MG63 (cell line): ENCODE results near the gene FASTK. TPM values are rescaled to one million over a fixed set of nuclear protein-coding genes. Genes with fewer than 3 reads are reported as not detected.

Source experiments
- DNase-seq: peaks from one replicate; pipeline ENCODE4 v3.0.0-alpha.2; 2020
- H3K27me3 ChIP-seq: fragments of 250-450 bp; sonication (Bioruptor Pico); 2 replicates; pipeline ENCODE4 v1.5.1; 2020; ENCODE audit warnings: mild to moderate bottlenecking, moderate library complexity
- H3K36me3 ChIP-seq: fragments of 250-450 bp; sonication (Bioruptor Pico); 2 replicates; pipeline ENCODE4 v1.5.1; 2020; ENCODE audit warnings: mild to moderate bottlenecking, moderate library complexity
- H3K4me3 ChIP-seq: fragments of 250-450 bp; sonication (Bioruptor Pico); 2 replicates; pipeline ENCODE4 v1.5.1; 2020; ENCODE audit warnings: mild to moderate bottlenecking, moderate library complexity
- H3K9me3 ChIP-seq: fragments of 250-450 bp; sonication (Bioruptor Pico); 2 replicates; pipeline ENCODE4 v1.5.1; 2020; ENCODE audit warnings: mild to moderate bottlenecking, moderate library complexity
- total RNA-seq: library from RNA; depleted of rRNA; stranded (reverse); fragments of >200 nt; shearing (Covaris generic); gene quantifications from 2 replicates; pipeline ENCODE4 v1.2.3, GENCODE V29; 2014; ENCODE audit warnings: low replicate concordance; rRNA removed

The FASTK gene, protein sequence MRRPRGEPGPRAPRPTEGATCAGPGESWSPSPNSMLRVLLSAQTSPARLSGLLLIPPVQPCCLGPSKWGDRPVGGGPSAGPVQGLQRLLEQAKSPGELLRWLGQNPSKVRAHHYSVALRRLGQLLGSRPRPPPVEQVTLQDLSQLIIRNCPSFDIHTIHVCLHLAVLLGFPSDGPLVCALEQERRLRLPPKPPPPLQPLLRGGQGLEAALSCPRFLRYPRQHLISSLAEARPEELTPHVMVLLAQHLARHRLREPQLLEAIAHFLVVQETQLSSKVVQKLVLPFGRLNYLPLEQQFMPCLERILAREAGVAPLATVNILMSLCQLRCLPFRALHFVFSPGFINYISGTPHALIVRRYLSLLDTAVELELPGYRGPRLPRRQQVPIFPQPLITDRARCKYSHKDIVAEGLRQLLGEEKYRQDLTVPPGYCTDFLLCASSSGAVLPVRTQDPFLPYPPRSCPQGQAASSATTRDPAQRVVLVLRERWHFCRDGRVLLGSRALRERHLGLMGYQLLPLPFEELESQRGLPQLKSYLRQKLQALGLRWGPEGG
- 47.5 and 71.5 TPM in 2 replicates for total RNA-seq

DNA sequence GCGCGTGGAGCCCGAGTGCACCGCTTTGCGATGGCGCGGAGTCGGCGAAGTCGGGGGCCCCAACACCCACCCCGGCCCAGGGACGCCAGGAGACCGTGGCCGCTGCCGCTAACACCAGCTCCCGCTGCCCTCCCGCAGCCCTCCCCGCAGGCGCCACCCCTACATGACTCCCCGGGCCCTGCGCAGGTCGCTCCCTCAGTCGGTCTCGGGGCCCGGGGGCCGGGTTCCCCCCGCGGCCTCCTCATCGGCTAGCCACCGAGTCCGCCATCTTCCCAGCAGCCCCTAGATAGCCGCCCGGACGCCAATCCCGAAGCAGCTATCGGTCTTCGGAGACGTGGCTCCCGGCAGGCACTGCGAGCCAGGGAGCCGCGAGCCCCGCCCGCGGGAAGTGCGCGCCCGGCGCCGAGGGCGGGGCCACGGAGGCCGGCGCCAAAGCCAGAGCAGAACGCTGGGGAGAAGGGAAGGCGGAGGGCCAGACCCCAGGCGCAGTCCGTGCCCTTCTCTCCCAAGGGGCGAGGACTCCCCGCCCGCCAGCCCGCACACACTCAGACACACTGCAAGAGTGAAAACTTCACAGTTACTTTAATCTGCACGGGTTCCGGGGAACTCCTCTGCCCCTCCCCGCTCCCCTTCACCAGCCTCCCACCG, at the start of gene FASTK:
Gene FASTK (minus strand): TSS at position 288 of the 648 bp plus-strand sequence. CDS start 43 bp downstream, at position 245.
- DNase-seq, result peak; percentile 87
- Histone ChIP-seq H3K9me3 (no peaks in the 10 kb centered on the region), H3K4me3 (peak within 1 kb of the TSS; percentile 89), H3K27me3 (no peaks in the 10 kb centered on the region), H3K36me3 (peaks cover 11% of the 10 kb centered on the region)

DNA sequence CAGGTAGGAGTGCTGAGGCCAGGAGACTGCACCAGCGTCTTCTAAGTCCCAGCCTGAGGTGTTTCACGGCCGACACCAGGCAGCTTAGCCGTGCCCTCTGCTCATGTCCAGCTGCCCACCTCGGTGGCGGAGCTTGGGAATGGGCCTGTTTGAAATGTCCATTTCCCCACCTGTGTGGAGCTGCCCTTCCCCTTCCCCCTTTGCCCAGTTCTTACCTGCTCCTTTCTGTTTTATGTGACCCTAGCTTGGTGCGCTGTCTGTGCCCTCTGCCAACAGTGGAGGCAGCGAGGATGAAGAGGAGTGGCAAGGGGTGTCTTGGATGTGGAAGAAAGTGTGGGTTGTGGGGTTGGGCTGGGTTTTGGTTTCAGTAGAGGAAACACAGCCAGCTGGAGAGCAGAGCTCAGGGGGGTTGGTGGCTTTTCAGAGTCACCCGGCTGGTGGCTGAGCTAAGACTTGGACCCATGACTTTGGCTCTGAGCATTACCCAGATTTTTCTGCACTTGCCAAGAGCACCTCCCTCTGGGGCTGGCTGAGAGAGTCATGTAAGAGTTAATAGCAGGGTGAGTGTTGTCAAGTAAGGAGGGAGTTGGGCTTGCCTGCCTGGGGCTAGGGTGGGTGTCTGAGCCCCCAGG, 49.5 kb upstream of the FASTK start:
- H3K9me3 ChIP-seq, result no peaks in the 10 kb centered on the region
- H3K36me3 ChIP-seq, result peaks cover under 1% of the 10 kb centered on the region
- no peak overlapping the region for H3K4me3 ChIP-seq
- DNase-seq, result no peak
- H3K27me3 ChIP-seq, result no peaks in the 10 kb centered on the region

DNA sequence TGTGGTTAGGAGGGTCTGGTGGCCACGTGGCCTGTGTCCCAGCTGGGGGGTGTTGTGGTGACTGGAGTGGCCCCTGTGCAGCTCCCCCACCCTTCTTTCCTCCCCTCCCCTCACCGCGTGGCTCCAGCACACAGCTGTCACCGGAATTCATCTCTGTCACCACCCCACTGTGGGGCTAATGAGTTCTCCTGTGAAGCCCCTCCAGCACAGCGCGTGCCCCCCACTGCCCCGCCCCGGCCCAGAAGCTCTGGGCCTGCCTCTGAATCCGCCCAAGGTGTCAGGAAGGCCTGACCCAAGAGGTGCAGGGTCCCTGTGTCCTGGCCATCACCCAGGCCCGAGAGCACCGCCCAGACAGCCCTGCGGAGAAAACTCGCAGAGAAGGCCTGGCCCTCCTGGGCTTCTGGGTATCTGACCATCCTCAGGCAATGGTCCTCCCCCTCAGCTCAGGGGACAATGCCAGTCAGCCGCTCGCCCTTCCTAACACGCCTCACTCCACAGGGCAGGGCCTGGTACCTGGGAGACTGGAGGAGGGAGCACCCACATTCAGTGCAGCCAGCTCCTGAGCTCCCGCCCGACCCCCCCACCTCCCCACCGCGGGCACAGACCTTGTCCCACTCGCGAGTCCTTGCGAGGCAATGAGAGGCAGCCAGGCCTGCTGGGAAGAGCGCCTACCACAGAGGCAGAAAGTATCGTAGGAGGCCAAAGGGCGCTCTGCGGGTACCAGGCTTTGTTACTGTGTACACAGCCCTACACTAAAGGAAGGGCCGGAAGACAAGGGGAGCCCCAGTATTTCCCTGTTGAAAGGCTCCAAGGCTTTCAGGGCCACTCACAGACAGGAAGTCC, 48.7 kb upstream of the FASTK start:
- H3K27me3 ChIP-seq, result no peaks in the 10 kb centered on the region
- no peaks in the 10 kb centered on the region for H3K9me3 ChIP-seq
- H3K36me3 ChIP-seq, result peaks cover 4% of the 10 kb centered on the region; the same call in 1 of the 2 replicates
- no peak for DNase-seq
- no peak overlapping the region for H3K4me3 ChIP-seq

DNA sequence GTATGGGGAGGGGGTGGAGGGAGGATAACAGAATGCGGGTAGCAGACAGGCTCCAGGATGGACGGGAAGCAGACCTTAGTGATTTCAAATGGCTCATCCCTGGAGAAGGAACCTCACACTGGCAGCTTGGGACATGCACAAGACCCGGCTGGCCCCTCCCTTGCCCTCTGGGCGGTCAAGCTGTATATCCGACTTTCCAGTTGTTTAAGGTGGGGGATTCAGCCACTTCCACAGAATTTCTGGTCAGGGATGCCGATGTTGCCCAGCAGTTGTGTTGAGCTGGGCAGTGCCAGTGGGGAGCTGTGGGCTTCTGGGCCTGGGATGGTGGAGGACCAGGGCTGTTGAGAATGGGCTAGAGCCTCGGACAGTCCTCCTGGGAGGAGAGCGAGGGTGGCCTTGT, 48.1 kb upstream of the FASTK start:
- Histone ChIP-seq H3K4me3 (no peak overlapping the region), H3K9me3 (no peaks in the 10 kb centered on the region), H3K36me3 (peaks cover 9% of the 10 kb centered on the region), H3K27me3 (no peaks in the 10 kb centered on the region)
- no peak for DNase-seq

DNA sequence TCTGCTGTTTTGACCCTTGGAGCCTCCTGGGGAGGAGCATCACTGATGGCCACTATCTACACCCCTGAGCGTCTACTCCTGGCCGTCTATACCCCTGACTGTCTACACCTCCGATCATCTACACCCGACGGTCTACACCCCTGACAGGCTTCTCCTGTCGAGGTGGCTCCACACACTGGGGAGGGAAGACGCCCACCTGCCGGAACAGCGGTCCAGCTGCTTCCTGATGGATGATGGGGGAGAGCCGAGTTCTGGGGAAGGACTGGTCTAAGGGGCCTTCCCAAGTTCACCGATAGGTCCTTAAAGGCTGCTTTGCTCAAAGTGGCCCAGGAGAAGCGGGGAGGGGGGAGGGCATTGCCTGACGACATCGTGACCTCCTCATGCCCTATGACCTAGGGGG, 47.5 kb upstream of the FASTK start:
- Histone ChIP-seq H3K9me3 (no peaks in the 10 kb centered on the region), H3K36me3 (peaks cover 10% of the 10 kb centered on the region), H3K27me3 (no peaks in the 10 kb centered on the region), H3K4me3 (no peak overlapping the region)
- DNase-seq, result no peak

DNA sequence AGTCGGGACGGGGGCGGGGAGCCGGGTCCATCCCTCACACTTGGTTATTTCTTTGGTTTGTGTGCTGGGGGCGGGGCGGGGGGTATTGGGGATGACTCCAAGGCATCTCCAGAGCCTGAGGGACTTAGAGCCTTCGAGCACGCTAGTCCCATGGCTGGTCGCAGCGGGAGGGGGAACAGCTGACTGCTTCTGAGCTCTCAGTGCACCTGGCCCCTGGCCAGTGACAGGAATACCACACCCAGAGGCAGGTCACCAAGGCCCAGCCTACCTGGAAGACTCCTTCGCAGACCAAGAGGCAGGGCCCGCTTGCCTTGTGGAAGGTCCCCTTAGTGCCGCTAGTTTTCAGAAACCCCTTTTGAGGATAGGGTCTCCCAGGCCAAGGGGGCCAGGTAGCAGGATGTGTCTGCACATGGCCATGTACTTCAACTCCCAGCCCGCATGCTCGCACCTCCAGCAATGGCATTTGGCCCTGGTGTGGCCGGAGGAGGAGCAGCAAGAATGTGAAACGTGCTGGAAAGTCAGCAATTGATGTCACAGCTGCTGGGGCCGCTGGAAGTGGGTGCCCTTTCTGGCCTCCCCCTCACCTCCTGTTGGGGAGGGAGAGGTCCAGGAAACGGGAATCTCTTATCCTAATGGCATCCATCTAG, 46.0 kb upstream of the FASTK start:
- DNase-seq, result no peak
- no peak overlapping the region for H3K4me3 ChIP-seq
- H3K36me3 ChIP-seq, result peaks cover 10% of the 10 kb centered on the region
- no peaks in the 10 kb centered on the region for H3K27me3 ChIP-seq
- H3K9me3 ChIP-seq, result no peaks in the 10 kb centered on the region

DNA sequence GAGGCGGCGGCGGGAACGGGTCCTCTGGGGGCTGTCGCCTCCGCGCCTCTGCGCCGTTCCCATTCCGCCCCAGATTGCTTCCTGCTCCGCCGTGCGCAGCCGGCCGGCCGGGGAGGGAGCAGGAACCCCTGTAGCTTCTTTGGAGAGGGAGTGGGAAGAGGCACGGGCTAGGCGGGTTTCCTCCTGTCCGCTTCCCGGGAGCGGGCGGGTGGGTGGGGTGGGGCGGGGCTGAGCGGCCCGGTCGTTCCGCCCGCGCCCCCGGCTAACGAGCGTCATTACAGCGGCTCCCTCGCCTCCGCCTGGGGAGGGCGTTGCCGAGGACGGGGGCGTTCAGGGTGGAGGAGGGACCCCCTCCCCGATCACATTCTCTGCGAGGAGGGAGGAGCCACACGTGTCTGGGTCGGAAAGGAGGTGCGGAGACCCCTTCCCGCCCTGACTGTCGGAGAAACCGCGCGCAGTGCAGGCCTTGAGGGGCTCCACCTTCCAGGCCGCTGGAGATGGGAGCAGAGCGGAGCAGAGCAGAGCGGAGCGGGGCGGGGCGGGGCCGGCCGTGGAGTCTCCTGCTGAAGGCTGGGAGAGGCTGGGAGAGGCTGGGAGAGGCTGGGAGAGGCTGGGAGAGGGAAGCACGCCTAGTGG, 45.4 kb upstream of the FASTK start:
- Histone ChIP-seq H3K27me3 (no peaks in the 10 kb centered on the region), H3K9me3 (no peaks in the 10 kb centered on the region), H3K36me3 (peaks cover 10% of the 10 kb centered on the region), H3K4me3 (no peak overlapping the region)
- no peak for DNase-seq

DNA sequence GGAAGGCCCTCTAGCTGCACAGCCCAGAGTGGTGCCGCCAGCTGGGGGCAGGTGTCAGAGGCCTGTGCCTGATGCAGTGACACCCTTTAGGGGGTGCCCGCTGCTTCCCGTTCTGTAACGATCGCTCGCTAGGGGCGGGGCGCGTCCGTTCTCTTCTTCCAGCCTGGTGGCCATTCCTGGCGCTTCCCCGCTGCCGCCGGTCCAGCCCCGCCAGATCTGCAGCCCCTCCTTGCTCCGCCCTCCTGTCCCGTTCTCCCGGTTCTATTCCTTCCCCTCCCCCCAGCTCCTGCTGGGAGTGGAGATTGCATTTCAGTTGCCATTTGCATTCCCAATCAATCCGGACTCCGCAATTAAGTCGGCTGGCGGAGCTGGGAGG, 44.8 kb upstream of the FASTK start:
- Histone ChIP-seq H3K4me3 (no peak overlapping the region), H3K36me3 (peaks cover 10% of the 10 kb centered on the region), H3K9me3 (no peaks in the 10 kb centered on the region), H3K27me3 (no peaks in the 10 kb centered on the region)
- no peak for DNase-seq

DNA sequence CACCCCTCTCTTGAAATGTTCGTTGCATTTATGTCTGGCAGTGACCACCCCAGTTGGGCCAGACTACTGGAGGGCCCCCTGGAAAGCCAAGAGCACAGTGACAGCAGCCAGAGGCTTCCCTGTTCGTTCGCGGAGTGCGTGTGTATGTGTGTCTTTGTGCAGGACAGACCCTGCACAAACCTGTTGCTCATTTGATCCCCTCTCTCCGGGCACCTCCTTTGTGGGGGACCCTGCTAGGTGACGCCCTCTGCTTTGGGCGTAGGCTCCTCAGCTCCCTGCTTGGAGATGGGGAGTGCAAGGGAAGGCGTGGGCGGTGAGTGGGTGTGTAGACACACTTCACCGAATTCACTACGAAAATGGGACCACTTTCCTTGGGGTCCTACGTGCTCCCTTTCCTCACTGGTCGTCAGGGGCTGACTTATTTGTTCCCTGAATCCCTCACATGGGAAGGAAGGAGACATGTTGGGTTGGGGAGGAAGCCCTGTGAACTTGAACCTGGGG, 44.3 kb upstream of the FASTK start:
- Histone ChIP-seq H3K9me3 (no peaks in the 10 kb centered on the region), H3K27me3 (no peaks in the 10 kb centered on the region), H3K4me3 (no peak overlapping the region), H3K36me3 (peaks cover 11% of the 10 kb centered on the region)
- DNase-seq, result no peak

DNA sequence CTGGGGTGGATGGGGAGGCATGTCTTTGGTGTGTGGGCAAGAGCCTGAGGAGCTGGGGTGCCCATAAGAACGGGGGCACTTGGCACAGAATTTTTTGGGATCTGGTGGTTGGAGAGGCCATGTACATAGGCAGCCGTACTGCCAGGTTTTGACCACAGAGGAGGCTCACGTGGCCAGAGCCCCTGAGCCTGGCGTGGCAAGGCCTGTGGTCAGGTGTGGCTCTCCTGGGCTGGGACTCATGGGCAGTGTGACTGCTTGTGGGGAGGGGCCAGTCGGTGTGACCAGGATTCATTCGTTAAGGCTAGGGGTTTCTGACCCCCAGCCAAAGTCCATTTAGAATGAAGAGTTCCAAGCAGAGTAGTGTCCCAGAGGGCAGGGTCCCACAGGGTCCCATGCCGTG, 43.9 kb upstream of the FASTK start:
- no peak overlapping the region for H3K4me3 ChIP-seq
- H3K27me3 ChIP-seq, result no peaks in the 10 kb centered on the region
- DNase-seq, result no peak
- peaks cover 13% of the 10 kb centered on the region for H3K36me3 ChIP-seq
- H3K9me3 ChIP-seq, result no peaks in the 10 kb centered on the region

DNA sequence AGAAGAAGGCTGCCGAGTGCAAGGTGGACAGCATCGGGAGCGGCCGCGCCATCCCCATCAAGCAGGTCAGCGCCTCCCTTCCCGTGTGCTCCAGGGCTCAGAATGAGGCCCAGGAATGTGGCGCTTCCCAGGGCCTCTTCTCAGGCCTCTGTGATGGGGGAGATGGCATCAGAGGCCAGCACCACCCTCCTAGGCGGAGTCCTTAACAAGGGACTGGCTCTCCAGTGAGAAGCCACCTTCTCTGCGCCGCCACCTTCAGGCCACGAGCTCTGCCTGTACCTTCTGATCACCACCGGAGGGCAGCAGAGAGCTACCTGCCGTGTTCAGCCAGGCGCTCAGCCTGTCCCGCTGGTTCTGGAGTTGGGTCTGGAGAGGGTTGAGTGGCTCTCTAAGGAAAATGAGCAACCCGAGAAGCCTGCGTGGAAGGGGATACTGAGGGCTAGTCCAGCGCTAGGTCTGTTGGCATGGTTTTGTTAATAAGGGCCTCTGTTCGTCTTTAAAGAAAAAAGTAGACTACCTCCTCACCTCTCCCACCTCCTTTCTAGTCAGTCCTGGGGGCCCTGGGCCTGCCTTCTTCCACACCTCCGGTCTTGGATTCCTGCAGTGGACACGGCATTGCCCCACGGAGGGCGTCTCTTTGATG, 43.3 kb upstream of the FASTK start:
- no peaks in the 10 kb centered on the region for H3K27me3 ChIP-seq

DNA sequence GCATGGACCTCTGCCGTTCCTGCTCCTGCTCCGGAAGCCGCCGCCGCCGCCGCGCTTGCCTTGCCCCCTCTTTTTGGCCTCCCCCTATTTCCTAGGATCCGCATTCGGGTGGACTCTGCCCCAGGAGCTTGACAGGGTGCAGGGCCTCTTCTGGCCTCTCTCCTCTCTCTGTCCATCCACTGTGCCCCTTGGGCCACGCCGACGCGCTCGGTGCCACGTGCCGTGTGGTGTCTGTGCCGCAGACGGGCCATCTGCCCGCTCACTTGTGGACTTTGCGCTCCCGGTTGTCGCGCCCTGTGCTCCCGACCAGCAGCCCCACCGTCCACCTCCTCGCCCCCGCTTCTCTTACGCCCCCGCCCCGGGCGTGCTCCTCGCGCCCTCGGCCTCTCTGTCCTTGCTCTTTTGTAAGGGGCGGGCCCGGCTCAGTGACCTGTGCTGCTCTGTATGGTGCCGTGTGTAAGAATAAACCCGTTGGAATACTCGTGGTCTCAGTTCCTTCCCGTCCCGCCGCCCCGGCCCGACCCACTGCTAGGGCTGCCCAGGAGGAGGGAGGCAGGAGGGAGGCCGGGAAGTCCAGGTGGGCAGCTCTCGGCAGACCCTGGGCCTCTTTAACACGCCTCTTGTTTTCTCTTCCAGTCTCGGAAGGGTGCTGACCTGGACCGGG, 42.7 kb upstream of the FASTK start:
- Histone ChIP-seq H3K4me3 (no peak overlapping the region), H3K27me3 (no peaks in the 10 kb centered on the region), H3K9me3 (no peaks in the 10 kb centered on the region), H3K36me3 (peaks cover 13% of the 10 kb centered on the region)
- no peak for DNase-seq

More for the DNA sequence above, 43.3 kb upstream of the FASTK start:
- peak; percentile 59 for DNase-seq
- no peak overlapping the region for H3K4me3 ChIP-seq
- no peaks in the 10 kb centered on the region for H3K9me3 ChIP-seq
- peaks cover 13% of the 10 kb centered on the region for H3K36me3 ChIP-seq

DNA sequence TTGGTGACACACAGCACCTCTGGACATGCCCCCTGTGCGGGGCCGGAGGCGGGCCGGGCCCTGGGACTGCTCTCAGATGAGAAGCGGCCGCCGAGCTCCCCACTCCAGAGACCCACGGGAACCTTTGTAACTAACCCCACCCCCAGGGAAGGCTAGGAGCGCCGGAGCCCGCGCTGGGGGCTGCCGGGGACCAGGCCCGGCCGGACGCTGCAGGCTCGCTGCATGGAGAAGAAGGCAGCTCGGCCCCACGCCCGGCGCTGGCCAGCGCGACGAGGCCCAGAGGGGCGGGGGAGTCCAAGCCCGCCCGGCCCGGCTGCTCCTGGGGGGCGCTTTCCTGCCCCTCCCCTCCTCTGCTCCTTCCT, 42.2 kb upstream of the FASTK start:
- no peak for DNase-seq
- Histone ChIP-seq H3K9me3 (no peaks in the 10 kb centered on the region), H3K4me3 (no peak overlapping the region), H3K36me3 (peaks cover 13% of the 10 kb centered on the region), H3K27me3 (no peaks in the 10 kb centered on the region)

DNA sequence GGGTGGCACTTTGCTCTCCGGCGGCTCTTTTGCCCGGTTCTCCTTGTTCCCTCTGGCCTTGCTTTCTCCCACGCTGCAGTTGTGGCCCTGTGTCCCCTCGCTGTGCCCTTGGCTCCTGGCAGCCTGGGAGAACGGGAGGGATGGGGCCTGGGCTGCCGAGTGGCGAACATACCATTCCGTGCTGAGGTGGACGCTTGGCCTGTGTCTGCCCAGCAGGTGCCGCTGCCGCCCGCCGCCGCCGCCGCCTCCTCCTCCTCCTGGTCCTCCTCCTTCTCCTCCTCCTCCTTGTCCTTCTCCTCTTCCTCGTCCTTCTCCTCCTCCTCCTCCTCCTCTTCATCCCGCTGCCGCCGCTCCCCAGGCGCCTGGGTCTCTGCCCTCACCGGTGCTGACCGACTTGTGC, 41.7 kb upstream of the FASTK start:
- H3K27me3 ChIP-seq, result no peaks in the 10 kb centered on the region
- no peaks in the 10 kb centered on the region for H3K9me3 ChIP-seq
- H3K4me3 ChIP-seq, result no peak overlapping the region
- no peak for DNase-seq
- peaks cover 13% of the 10 kb centered on the region for H3K36me3 ChIP-seq
